Putamen (tissue), 1 donor: ENCODE results near the gene RBMY1J.
"Not testable (repeated sequence)": the region's sequence is repeated elsewhere in the genome, so short reads cannot be mapped to it uniquely, and the experiment has no call there.

ENCODE experiments used
- DNase-seq: peaks from one replicate; pipeline ENCODE4 v3.0.0-alpha.2; 2016; ENCODE audit warnings: low spot score

RBMY1J gene

DNA sequence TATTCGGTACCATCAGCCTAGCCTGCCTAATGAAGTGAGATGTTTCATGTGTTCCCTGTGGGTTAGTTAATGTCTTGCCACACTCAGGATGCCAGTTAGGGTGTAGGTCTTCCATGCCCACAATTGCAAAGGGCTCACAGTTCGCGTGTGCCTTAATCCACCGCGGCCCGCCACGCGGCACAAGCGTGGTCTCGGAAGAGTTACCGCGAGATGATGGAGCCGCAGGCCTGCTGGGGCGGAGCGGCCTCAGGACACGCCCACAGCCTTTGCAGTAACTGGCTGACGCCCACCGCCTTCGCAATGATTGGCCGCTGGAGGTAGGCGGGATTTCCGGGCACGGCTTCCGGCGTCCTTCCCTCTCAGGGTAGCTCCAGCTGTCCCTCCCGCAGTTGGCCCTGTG, at the start of gene RBMY1J:
TSS of gene RBMY1J (plus strand) at position 301 of the 400 bp plus-strand sequence. CDS start 2,038 bp downstream, outside the sequence.
- DNase-seq, result not testable (repeated sequence)

DNA sequence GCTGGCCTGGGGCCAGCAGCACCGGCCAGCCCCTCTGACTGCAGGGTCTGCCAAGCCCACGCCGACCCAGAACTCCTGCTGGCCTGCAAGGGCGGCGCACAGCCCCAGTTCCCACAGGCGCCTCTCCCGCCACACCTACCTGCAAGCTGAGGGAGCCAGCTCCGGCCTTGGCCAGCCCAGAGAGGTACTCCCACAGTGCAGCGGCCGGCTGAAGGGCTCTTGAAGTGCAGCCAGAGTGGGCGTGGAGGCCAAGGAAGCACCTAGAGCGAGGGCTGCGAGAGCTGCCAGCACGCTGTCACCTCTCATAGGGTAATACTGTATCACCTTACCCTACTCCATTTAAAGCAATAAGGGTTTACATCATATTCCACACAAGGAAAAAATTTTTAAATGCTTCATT, 35.8 kb upstream of the RBMY1J start:
- DNase-seq, result no peak

DNA sequence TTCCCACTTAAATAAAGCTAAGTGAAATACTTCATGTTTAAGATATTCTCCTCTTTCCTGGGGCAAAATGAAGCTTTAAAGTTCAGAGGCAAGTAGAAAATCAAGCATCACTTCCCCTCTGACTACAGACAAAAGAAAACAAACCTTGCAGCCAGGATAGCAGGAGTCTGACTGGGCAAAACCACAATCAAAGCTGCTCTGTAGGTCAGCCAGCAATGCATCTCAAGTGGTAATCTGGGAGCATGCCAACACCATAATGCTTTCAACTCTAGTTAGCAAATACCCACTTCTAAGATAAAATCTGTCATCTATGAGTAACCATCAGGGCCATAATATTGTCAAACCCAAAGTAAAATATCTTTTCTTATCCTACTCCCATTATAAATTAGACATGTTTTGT, 32.6 kb upstream of the RBMY1J start:
- no peak for DNase-seq

DNA sequence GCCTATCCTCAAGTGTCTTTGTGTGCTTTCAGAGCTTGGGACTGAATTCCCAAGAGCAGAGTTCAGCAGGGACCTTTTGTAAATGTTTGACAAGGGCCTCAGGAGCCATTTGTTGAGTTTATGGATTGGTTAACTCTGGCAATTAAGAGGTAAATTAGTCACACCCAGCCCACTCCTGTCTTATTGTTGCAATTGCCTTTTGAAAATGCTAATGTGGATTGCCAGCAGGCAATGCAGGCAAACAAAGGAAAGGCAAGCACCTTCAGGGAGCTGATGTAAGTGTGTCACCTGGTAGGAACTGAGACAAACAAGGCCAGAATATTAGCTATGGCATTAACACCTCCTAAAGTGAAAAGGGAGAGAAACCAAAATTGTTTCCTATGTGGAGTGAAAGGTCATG, 29.7 kb upstream of the RBMY1J start:
- DNase-seq, result no peak

DNA sequence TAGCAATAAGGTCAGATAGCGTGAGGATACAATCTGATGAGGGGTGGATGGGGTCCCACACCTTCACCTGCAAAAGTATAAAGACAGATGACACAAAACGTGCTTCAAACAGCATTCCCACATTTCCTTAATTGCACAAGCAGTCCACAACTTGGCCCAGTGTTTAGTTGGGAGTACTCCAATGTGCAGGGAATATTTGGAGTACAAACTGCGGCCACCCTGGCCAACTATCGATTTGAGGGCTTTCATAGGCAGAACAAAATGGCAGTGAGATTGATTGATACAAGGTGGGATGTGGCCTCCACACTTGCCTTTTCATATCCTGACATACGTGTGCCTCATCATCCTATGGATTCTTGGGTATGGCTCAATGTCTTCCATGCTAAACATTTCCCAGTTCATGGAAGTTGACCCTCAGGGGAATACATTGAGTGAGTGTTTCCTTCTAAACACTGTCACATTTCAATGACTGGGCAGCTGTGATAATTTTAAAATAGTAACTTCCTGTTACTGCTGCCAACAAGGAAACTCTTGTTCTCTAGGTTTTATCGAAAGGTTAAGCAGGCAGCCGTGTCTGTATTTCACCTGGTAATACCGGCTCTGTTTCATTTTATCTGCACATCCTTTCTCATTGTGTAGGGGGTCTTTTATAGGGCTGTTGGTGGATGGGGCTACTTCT, 41.6 kb downstream of the RBMY1J start:
- not testable (repeated sequence) for DNase-seq

DNA sequence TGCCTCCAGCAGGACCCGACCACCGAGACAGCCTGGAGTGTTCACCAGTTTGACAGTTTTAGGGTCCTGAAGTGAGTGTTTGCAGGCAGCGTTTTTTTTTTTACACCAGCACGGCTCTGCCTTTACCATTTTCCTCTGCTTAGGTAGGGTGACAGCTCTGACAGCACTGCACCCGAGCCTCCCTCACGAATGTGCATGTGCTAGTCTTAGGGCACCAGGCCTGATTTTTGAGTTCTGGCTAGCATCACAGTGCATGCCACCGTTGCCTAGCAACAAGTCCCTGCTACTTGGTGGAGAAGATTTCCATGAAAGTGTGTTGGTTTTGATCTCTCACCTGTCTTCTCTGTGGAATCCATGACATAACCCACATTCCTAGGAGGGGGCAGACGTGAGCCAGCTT, 52.3 kb downstream of the RBMY1J start:
- not testable (repeated sequence) for DNase-seq

DNA sequence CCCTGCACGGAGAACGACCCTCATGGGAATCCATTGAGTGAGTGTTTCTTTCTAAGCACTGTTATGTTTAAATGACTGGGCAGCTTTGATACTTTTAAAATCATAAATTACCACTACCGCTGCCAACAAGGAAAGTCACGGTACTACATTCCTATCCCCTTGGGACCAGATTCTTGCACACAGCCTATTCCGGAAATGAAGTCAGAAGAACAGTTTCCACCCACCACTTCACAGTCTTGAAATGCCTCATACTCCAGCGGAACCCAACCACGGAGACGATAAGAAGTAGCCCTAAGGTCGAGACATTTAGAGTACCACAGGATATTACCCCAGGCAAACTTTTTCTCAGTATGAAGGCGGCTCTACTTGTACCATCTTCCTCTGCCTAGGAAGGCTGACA, 58.8 kb downstream of the RBMY1J start:
- not testable (repeated sequence) for DNase-seq
